ENCODE results near the gene LEFTY1. TPM values are rescaled to one million over a fixed set of nuclear protein-coding genes. Genes with fewer than 3 reads are reported as not detected.
"Not testable (repeated sequence)": the region's sequence is repeated elsewhere in the genome, so short reads cannot be mapped to it uniquely, and the experiment has no call there.

LEFTY1 gene
- total RNA-seq, 1 experiment from 2014 or later = not detected

- in situ Hi-C loops (cut with HindIII; ENCODE audit: low pct_unique_long_range_greater_than_20kb, low sequenced_read_pairs) = no loop called here
- DNase-seq (ENCODE audit: low read depth) = no peak
Observed at GRCh38 chr1:225892307-225892706, 3.4 kb upstream of the LEFTY1 start.

- no peak for DNase-seq (ENCODE audit: low read depth)
- in situ Hi-C loops (cut with HindIII; ENCODE audit: low pct_unique_long_range_greater_than_20kb, low sequenced_read_pairs) = no loop called here
Observed at GRCh38 chr1:225891229-225891972, 2.5 kb upstream of the LEFTY1 start.

GRCh38 chr1:225890346-225891228, 1.6 kb upstream of the LEFTY1 start:
- no peak for DNase-seq (ENCODE audit: low read depth)
- in situ Hi-C loops (cut with HindIII; ENCODE audit: low pct_unique_long_range_greater_than_20kb, low sequenced_read_pairs) = no loop called here

GRCh38 chr1:225889743-225890142, 797 bp upstream of the LEFTY1 start:
- in situ Hi-C loops (cut with HindIII; ENCODE audit: low pct_unique_long_range_greater_than_20kb, low sequenced_read_pairs) = no loop called here
- no peak for DNase-seq (ENCODE audit: low read depth)

GRCh38 chr1:225888289-225888897, 553 bp downstream of the LEFTY1 start:
- no peak for DNase-seq (ENCODE audit: low read depth)

GRCh38 chr1:225887554-225888288, 1.2 kb downstream of the LEFTY1 start:
- in situ Hi-C loops (cut with HindIII; ENCODE audit: low pct_unique_long_range_greater_than_20kb, low sequenced_read_pairs); DNase-seq (ENCODE audit: low read depth): not testable (repeated sequence)

More at GRCh38 chr1:225888289-225888897, 553 bp downstream of the LEFTY1 start:
- in situ Hi-C loops (cut with HindIII; ENCODE audit: low pct_unique_long_range_greater_than_20kb, low sequenced_read_pairs) = no loop called here

GRCh38 chr1:225887030-225887314, 2.0 kb downstream of the LEFTY1 start:
- in situ Hi-C loops (cut with HindIII; ENCODE audit: low pct_unique_long_range_greater_than_20kb, low sequenced_read_pairs) = no loop called here
- no peak for DNase-seq (ENCODE audit: low read depth)

- in situ Hi-C loops (cut with HindIII; ENCODE audit: low pct_unique_long_range_greater_than_20kb, low sequenced_read_pairs) = no loop called here
- DNase-seq (ENCODE audit: low read depth) = no peak
Observed at GRCh38 chr1:225886159-225887029, 2.6 kb downstream of the LEFTY1 start.

GRCh38 chr1:225885336-225885735, 3.6 kb downstream of the LEFTY1 start:
- no peak for DNase-seq (ENCODE audit: low read depth)
- in situ Hi-C loops (cut with HindIII; ENCODE audit: low pct_unique_long_range_greater_than_20kb, low sequenced_read_pairs) = no loop called here

- in situ Hi-C loops (cut with HindIII; ENCODE audit: low pct_unique_long_range_greater_than_20kb, low sequenced_read_pairs) = no loop called here
- DNase-seq (ENCODE audit: low read depth) = no peak
Observed at GRCh38 chr1:225883616-225884265, 5.2 kb downstream of the LEFTY1 start.

GRCh38 chr1:225882694-225883615, 6.0 kb downstream of the LEFTY1 start:
- in situ Hi-C loops (cut with HindIII; ENCODE audit: low pct_unique_long_range_greater_than_20kb, low sequenced_read_pairs) = no loop called here
- DNase-seq (ENCODE audit: low read depth) = peak; percentile 62

- peak; percentile 77 for DNase-seq (ENCODE audit: low read depth)
- in situ Hi-C loops (cut with HindIII; ENCODE audit: low pct_unique_long_range_greater_than_20kb, low sequenced_read_pairs) = no loop called here
Observed at GRCh38 chr1:225881959-225882693, 6.8 kb downstream of the LEFTY1 start, which contains the start of gene TMEM63A. TMEM63A (minus strand) TSS chr1:225882380; CDS start chr1:225877580, 4,800 bp downstream.

GRCh38 chr1:225881081-225881958, 7.6 kb downstream of the LEFTY1 start:
- in situ Hi-C loops (cut with HindIII; ENCODE audit: low pct_unique_long_range_greater_than_20kb, low sequenced_read_pairs) = no loop called here
- DNase-seq (ENCODE audit: low read depth) = no peak

GRCh38 chr1:225880636-225881035, 8.3 kb downstream of the LEFTY1 start:
- in situ Hi-C loops (cut with HindIII; ENCODE audit: low pct_unique_long_range_greater_than_20kb, low sequenced_read_pairs) = no loop called here
- DNase-seq (ENCODE audit: low read depth) = no peak

- in situ Hi-C loops (cut with HindIII; ENCODE audit: low pct_unique_long_range_greater_than_20kb, low sequenced_read_pairs) = no loop called here
- DNase-seq (ENCODE audit: low read depth) = no peak
Observed at GRCh38 chr1:225880222-225880588, 8.7 kb downstream of the LEFTY1 start.
